ENCODE results near the gene NEU2. TPM values are rescaled to one million over a fixed set of nuclear protein-coding genes. Genes with fewer than 3 reads are reported as not detected.

The NEU2 gene
- total and polyA plus RNA-seq, 2 of the 13 experiments (the other 11 are each of a cell fraction or from before 2014, with no cell fraction given), result not detected

GRCh38 chr2:233013650-233014049 lies 18.8 kb upstream of the NEU2 start (continued):
- 0 out of 2 replicates have a peak, but pooled peaks have one; percentile 9 for TF ChIP-seq HMGXB3 (CRISPR knock-in tag; IDR thresholded peaks at IDR 0.05; ENCODE audit: borderline replicate concordance)
- TF ChIP-seq FOXM1 (CRISPR knock-in tag; IDR thresholded peaks at IDR 0.05), result no peak
- TF ChIP-seq KDM1A (CRISPR knock-in tag; IDR thresholded peaks at IDR 0.05), result peak; percentile 59; the same call in 1 of the 2 replicates

GRCh38 chr2:233015019-233015645 lies 17.3 kb upstream of the NEU2 start:
- Histone ChIP-seq H3K4me3 (replicated peaks in 1 of 3; ENCODE audit: insufficient read depth in 1 of 3, low read depth in 2 of 3, low read length in 3 of 3) (no peak overlapping the region), H3K9ac (ENCODE audit: insufficient read depth, low read depth, low read length) (no peak overlapping the region), H3K27me3 (ENCODE audit: control insufficient read depth in 1 of 2, insufficient read depth in 2 of 2, low read length in 2 of 2) (no peaks in the 10 kb centered on the region; a peak in 1 of 5 replicates), H3K4me1 (ENCODE audit: insufficient read depth, low read length) (peaks cover 37% of the 10 kb centered on the region), H3K9me3 (ENCODE audit: low read length) (no peaks in the 10 kb centered on the region), H3K27ac (ENCODE audit: extremely low read length, insufficient read depth, low read length) (no peak overlapping the region), H3K79me2 (ENCODE audit: insufficient read depth, low read length) (peaks cover 21% of the 10 kb centered on the region), H3K36me3 (replicated peaks in 1 of 2; ENCODE audit: control insufficient read depth in 1 of 2, insufficient read depth in 2 of 2, low read length in 2 of 2) (no peaks in the 10 kb centered on the region), H4K20me1 (ENCODE audit: insufficient read depth, low read length) (no peaks in the 10 kb centered on the region), H2AFZ (ENCODE audit: low read length) (no peak overlapping the region), H3K4me2 (ENCODE audit: low read depth, low read length) (no peak overlapping the region)
- CTCF ChIA-PET (ENCODE audit: low intra/inter-chr PET ratio, low total read pairs), result no interaction called here
- POLR2A ChIA-PET, result no interaction called here
- ATAC-seq (no peak), FAIRE-seq (no peak), DNase-seq (ENCODE audit: low spot score) (no peak)
- in situ Hi-C loops (cut with HindIII; ENCODE audit: extremely low pct_ligation_motif_present, low pct_unique_long_range_greater_than_20kb) (no loop called here), intact Hi-C loops (cut with micrococcal nuclease; ENCODE audit: unreplicated experiment) (no loop called here)
- no TSS peak for BruUV-seq (replicated peaks)
- 74% methylated on average over 1 of the region's 1 CpG for WGBS (ENCODE audit: low lambda C conversion rate)
- TF ChIP-seq ZNF674 (CRISPR knock-in tag; IDR thresholded peaks at IDR 0.05; ENCODE audit: low read depth) (no peak), ZZZ3 (CRISPR knock-in tag; IDR thresholded peaks at IDR 0.05; ENCODE audit: borderline replicate concordance) (no peak), TAF15 (IDR thresholded peaks at IDR 0.05; ENCODE audit: low read depth, low read length, poor library complexity, severe bottlenecking) (no peak), TRIM24 (CRISPR knock-in tag; IDR thresholded peaks at IDR 0.05) (no peak), ZNF589 (CRISPR knock-in tag; conservative IDR thresholded peaks at IDR 0.05) (no peak), ATF3 (CRISPR knock-in tag; IDR thresholded peaks at IDR 0.05) (no peak), NFE2L1 (CRISPR knock-in tag; IDR thresholded peaks at IDR 0.05; ENCODE audit: borderline replicate concordance) (no peak), YY1 (IDR thresholded peaks at IDR 0.05; ENCODE audit: insufficient read depth, insufficient replicate concordance, low read depth, low read length) (no peak), RXRA (CRISPR knock-in tag; IDR thresholded peaks at IDR 0.05) (no peak), PRPF4 (IDR thresholded peaks at IDR 0.05; ENCODE audit: low read depth, low read length, poor library complexity, severe bottlenecking) (no peak), ZSCAN9 (CRISPR knock-in tag; IDR thresholded peaks at IDR 0.05; ENCODE audit: borderline replicate concordance) (no peak), CREM (IDR thresholded peaks at IDR 0.05) (no peak), CREM (CRISPR knock-in tag; IDR thresholded peaks at IDR 0.05) (no peak), ISX (CRISPR knock-in tag; conservative IDR thresholded peaks at IDR 0.05) (no peak), ZNF773 (CRISPR knock-in tag; IDR thresholded peaks at IDR 0.05; ENCODE audit: borderline replicate concordance) (no peak), ZNF296 (CRISPR knock-in tag; conservative IDR thresholded peaks at IDR 0.05) (no peak), ZNF775 (CRISPR knock-in tag; IDR thresholded peaks at IDR 0.05; ENCODE audit: borderline replicate concordance) (no peak), ZNF282 (IDR thresholded peaks at IDR 0.05; ENCODE audit: partially characterized antibody) (no peak)

All from HepG2 (cell line).